ENCODE data around the gene GAREM2.

GAREM2 gene

DNA sequence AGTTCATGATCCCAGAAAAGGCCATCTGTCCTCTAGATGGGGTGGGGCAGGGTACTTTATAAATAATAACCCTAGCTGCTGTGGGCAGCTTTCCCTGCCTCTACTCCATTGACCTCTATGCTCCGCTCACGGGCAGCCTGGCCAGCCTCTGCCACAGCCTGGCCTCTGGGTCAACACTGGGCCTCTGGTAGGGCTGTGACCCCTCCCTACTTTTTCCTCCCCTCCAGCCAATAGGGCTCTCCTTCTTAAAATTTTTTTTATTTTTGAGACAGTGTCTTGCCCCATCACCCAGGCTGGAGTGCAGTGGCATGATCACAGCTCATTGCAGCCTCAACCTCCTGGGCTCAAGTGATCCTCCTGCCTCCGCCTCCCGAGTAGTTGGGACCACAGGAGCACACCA lies 4.1 kb upstream of the GAREM2 start:
- DNase-seq (ENCODE audit: extremely low read depth, low read depth) = no peak
- TF ChIP-seq, protein P1, sequence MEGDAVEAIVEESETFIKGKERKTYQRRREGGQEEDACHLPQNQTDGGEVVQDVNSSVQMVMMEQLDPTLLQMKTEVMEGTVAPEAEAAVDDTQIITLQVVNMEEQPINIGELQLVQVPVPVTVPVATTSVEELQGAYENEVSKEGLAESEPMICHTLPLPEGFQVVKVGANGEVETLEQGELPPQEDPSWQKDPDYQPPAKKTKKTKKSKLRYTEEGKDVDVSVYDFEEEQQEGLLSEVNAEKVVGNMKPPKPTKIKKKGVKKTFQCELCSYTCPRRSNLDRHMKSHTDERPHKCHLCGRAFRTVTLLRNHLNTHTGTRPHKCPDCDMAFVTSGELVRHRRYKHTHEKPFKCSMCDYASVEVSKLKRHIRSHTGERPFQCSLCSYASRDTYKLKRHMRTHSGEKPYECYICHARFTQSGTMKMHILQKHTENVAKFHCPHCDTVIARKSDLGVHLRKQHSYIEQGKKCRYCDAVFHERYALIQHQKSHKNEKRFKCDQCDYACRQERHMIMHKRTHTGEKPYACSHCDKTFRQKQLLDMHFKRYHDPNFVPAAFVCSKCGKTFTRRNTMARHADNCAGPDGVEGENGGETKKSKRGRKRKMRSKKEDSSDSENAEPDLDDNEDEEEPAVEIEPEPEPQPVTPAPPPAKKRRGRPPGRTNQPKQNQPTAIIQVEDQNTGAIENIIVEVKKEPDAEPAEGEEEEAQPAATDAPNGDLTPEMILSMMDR (IDR thresholded peaks at IDR 0.05; ENCODE audit: low read depth, low read length, missing control alignments) = no peak
- no peak overlapping the region for H3K4me3 ChIP-seq (replicated peaks; ENCODE audit: low read depth, low read length)

DNA sequence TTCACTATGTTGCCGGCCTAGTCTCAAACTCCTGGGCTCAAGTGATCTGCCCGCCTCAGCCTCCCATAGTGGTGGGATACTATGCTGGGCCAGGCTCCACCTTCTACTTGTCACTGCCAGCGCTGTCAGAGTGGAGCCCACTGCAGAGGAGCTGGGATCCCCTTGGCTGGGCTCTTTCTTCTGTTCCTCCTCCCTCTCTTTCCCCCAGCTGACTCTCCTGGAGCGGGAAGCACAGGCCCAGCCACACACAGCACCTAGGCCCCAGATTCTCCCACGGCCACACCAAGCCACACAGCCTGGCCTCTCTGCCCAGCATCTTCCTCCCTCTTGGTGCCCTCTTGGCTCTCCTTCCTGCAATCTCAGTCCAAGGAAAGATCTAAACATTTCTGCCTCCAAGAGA lies 3.7 kb upstream of the GAREM2 start:
- DNase-seq (ENCODE audit: extremely low read depth, low read depth) = no peak
- no peak overlapping the region for H3K4me3 ChIP-seq (replicated peaks; ENCODE audit: low read depth, low read length)
- TF ChIP-seq, protein P1 (IDR thresholded peaks at IDR 0.05; ENCODE audit: low read depth, low read length, missing control alignments) = no peak

DNA sequence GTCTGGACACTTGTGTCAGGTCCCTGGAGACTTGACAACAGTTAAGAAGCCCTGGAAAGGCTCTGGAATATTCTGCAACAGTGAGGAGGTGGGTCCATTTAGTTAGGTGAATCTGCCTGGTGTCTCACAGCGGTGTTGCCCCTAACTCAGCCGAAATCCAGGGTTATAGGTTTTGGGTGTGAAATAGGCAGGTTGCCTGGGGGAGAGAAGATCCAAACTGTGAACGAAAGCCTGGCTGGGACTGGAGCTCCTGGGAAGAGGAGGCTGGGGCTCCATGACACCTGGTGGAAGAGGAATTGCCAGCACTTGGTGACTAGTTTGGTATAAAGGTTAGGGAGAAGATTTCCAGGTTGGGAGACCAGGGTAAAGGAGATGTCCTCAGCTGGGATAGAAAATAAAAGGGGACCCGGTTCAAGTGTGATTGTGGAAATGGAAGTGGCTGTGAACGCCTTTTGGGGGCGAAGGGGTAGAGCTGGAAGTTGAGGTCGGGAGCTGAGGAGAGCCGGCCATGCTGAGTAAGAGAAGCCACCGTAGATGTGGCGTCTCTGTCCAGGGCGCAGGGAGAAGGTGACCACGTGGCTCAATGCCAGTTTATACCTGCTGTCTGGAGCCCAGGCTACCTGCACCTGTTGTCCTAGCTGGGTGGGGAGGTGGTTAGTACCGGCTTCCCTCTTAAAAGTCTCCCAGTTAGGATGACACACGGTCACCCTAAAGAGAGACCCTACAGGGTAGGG lies 3.0 kb upstream of the GAREM2 start:
- no peak for DNase-seq (ENCODE audit: extremely low read depth, low read depth)

DNA sequence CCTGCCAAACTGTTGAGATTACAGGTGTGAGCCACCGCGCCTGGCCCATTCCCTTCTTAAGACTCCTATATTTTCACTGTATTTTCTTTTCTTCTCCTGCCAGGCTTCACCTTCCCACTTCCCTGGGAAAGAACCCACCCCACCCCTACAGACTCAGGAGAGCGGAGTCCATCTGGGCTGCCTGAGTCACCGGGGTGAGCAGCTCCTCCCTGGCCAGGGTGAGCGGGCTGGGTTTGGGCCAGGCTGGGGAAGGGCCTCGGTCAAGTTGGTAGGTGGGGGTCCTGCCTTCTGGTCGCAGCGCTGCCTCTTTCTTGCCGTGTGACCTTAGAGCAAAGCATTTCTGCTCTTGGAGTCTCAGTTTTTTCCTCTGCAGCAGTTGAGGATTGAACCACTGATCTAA lies 2.1 kb upstream of the GAREM2 start:
- H3K4me3 ChIP-seq (replicated peaks; ENCODE audit: low read depth, low read length) = no peak overlapping the region
- TF ChIP-seq, protein P1 (IDR thresholded peaks at IDR 0.05; ENCODE audit: low read depth, low read length, missing control alignments) = no peak
- DNase-seq (ENCODE audit: extremely low read depth, low read depth) = no peak

More for the DNA sequence above, 3.0 kb upstream of the GAREM2 start:
- TF ChIP-seq, protein P1 (IDR thresholded peaks at IDR 0.05; ENCODE audit: low read depth, low read length, missing control alignments) = no peak
- H3K4me3 ChIP-seq (replicated peaks; ENCODE audit: low read depth, low read length) = no peak overlapping the region

DNA sequence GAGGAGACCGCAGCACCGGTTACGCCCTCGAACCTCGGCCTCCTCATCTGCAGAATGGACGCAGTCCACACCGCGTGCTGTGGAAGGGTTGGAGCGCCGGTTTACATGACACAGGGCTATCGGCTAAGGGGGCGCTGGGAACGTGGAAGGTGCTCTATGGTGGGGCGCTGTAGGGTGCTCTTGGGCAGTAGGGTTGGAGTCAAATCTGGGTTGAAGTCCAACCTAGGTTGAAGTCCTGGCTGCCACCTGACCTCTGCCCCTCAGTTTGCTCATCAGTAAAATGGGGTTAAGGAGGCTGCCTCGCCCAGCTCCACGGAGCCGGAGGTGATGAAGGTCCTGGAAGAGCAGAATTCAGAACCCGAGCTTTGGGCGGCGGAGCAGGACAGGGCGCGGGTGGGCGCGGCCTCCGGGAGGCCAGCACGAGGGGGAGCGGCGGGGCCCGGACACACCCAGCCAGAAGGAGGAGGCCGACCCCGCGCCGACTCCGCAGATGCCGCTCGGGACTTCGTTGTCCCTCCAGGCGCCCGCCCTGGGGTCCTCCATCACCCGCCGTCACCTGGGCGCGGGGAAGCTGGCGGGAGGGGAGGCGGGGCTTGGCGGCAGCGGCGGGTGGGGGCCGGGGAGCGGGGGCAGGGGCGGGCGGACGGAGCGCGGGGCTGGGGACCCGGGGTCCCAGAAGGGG lies 558 bp upstream of the GAREM2 start:
- H3K4me3 ChIP-seq (replicated peaks; ENCODE audit: low read depth, low read length) = no peak overlapping the region
- TF ChIP-seq, protein P1 (IDR thresholded peaks at IDR 0.05; ENCODE audit: low read depth, low read length, missing control alignments) = no peak
- DNase-seq (ENCODE audit: extremely low read depth, low read depth) = no peak

DNA sequence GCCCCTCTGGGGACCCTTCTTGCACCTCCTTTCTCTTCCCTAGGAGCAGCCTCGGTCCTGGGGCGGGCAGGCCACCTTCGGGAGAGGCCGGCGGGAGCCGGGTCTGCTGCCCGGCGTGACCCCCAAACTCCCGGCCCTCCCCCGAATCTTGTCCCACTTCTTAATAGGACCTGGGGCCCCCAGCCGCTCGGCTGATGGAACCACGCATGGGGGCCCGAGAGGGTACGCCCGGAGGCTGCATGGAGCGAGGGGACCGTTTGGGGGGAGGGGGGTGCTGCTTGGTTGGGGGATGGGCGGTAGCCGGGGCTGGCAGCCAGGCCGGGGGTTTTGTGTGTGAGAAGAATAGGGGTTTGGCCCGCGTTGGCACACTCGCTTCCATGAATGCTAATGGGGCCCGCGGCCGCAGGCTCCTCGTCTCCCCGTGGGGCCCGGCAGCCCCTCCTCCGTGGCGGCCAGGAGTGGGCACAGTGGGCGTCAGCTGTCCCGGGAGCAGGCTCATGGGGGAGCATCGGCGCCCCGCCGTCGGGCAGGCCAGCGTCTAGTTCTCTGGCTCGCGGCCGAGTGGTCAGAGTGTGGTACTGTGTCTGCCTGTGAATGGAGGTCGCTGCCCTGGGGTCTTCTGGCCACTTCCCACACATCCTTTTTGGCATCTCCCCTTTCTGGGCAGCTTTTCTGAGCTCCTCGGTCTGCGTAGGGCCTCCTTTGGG lies 1.0 kb downstream of the GAREM2 start:
- peak overlapping the region; percentile 31 for H3K4me3 ChIP-seq (replicated peaks; ENCODE audit: low read depth, low read length)
- TF ChIP-seq, protein P1 (IDR thresholded peaks at IDR 0.05; ENCODE audit: low read depth, low read length, missing control alignments) = no peak
- no peak for DNase-seq (ENCODE audit: extremely low read depth, low read depth)

Data from HFF-Myc (cell line).